GM12878 (cell line): ENCODE measurements around the gene C6orf62. TPM values are rescaled to one million over a fixed set of nuclear protein-coding genes. Genes with fewer than 3 reads are reported as not detected.
A peak's percentile ranks its signal among the peaks of the same experiment; 100 is the strongest.

ENCODE experiments used
- BACH1 ChIP-seq: fragments of 450-650 bp; IDR thresholded peaks from 2 replicates; pipeline ENCODE4 v1.6.1; 2017; ENCODE audit warnings: mild to moderate bottlenecking, borderline replicate concordance
- BCL11A ChIP-seq: IDR thresholded peaks from 2 replicates; pipeline ENCODE4 v1.6.1; 2011; ENCODE audit warnings: low read depth, low read length
- CBX5 ChIP-seq: sonication (generic); IDR thresholded peaks from 2 replicates; pipeline ENCODE4 v1.6.1; 2016; ENCODE audit warnings: low read depth, moderate library complexity, mild to moderate bottlenecking, inconsistent platforms
- CEBPB ChIP-seq, 2 experiments: fragments of 150-350 bp in 1 of 2; IDR thresholded peaks; 2 replicates each; pipeline ENCODE4 v1.6.1; 2012 to 2014; ENCODE audit warnings: low read depth in 2 of 2, low read length in 2 of 2, borderline replicate concordance in 1 of 2, inconsistent platforms in 1 of 2
- CREB1 ChIP-seq: IDR thresholded peaks from 2 replicates; pipeline ENCODE4 v1.6.1; 2012; ENCODE audit warnings: low read depth, mild to moderate bottlenecking, inconsistent platforms
- EED ChIP-seq: sonication (generic); IDR thresholded peaks from 2 replicates; pipeline ENCODE4 v1.6.1; 2016; ENCODE audit warnings: antibody characterized with exemption, low read depth
- ESRRA ChIP-seq: IDR thresholded peaks from 2 replicates; pipeline ENCODE4 v1.6.1; 2012; ENCODE audit warnings: mild to moderate bottlenecking, low read length, improper control_type of control experiment
- HCFC1 ChIP-seq: fragments of 150-350 bp; IDR thresholded peaks from 2 replicates; pipeline ENCODE4 v1.6.1; 2014; ENCODE audit warnings: low read length
- IKZF2 ChIP-seq, 2 experiments: fragments of 450-650 bp; IDR thresholded peaks; 2 replicates each; pipeline ENCODE4 v1.6.1; 2017; ENCODE audit warnings: mild to moderate bottlenecking in 2 of 2, moderate library complexity in 2 of 2
- IRF4 ChIP-seq: IDR thresholded peaks from 2 replicates; pipeline ENCODE4 v1.6.1; 2011; ENCODE audit warnings: low read depth, low read length
- MEF2B ChIP-seq: fragments of 450-650 bp; IDR thresholded peaks from 2 replicates; pipeline ENCODE4 v1.6.1; 2018; ENCODE audit warnings: mild to moderate bottlenecking, moderate library complexity; ENCODE audit not compliant: partially characterized antibody, poor library complexity, severe bottlenecking
- MTA3 ChIP-seq: IDR thresholded peaks from 2 replicates; pipeline ENCODE4 v1.6.1; 2012; ENCODE audit warnings: low read length, inconsistent platforms, borderline replicate concordance
- MYB ChIP-seq: fragments of 150-350 bp; IDR thresholded peaks from 2 replicates; pipeline ENCODE4 v1.6.1; 2014; ENCODE audit warnings: mild to moderate bottlenecking, low read depth, low read length, borderline replicate concordance
- NBN ChIP-seq: fragments of 450-650 bp; IDR thresholded peaks from 2 replicates; pipeline ENCODE4 v1.6.1; 2016
- NFYA ChIP-seq: IDR thresholded peaks from 2 replicates; pipeline ENCODE4 v1.6.1; 2011; ENCODE audit warnings: low read depth, mild to moderate bottlenecking, low read length, improper control_type of control experiment, borderline replicate concordance
- NR2C2 ChIP-seq: IDR thresholded peaks from 2 replicates; pipeline ENCODE4 v1.6.1; 2011; ENCODE audit warnings: borderline replicate concordance, low read depth; ENCODE audit not compliant: control insufficient read depth, insufficient read length
- POLR2A ChIP-seq: IDR thresholded peaks from 2 replicates; pipeline ENCODE4 v1.6.1; 2011; ENCODE audit warnings: low read depth, mild to moderate bottlenecking, low read length
- RFX5 ChIP-seq: IDR thresholded peaks from 2 replicates; pipeline ENCODE4 v1.6.1; 2011; ENCODE audit warnings: low read depth, low read length, improper control_type of control experiment
- SIX5 ChIP-seq: IDR thresholded peaks from 2 replicates; pipeline ENCODE4 v1.6.1; 2011; ENCODE audit warnings: mild to moderate bottlenecking, low read depth, low read length, moderate library complexity; ENCODE audit not compliant: severe bottlenecking
- SUZ12 ChIP-seq: fragments of 200-600 bp; sonication (generic); IDR thresholded peaks from one replicate; pipeline ENCODE4 v1.6.1; 2018; ENCODE audit warnings: antibody characterized with exemption, mild to moderate bottlenecking; ENCODE audit not compliant: unreplicated experiment
- TCF3 ChIP-seq: IDR thresholded peaks from 2 replicates; pipeline ENCODE4 v1.6.1; 2012; ENCODE audit warnings: low read depth, mild to moderate bottlenecking, low read length, borderline replicate concordance; ENCODE audit not compliant: insufficient read depth
- ZZZ3 ChIP-seq: IDR thresholded peaks from 2 replicates; pipeline ENCODE4 v1.6.1; 2011; ENCODE audit warnings: low read depth; ENCODE audit not compliant: control insufficient read depth, insufficient read length
- polyA plus RNA-seq, 11 experiments: library from polyadenylated mRNA; depleted of rRNA in 4 of 11; unstranded in 6 of 11; stranded (reverse) in 5 of 11; fragments of >200 nt; fragmentation: Nextera tagmentation in 4 of 11; fragmentation: Illumina TruSeq in 1 of 11; extraction: Ambion mirVana in 4 of 11; extraction: Trizol in 1 of 11; gene quantifications; 1 replicate in 1 of 11; 2 replicates in 10 of 11; pipeline versions ENCODE4 v1.2.1 to v1.2.3, GENCODE V29; 2011 to 2016; ENCODE audit warnings: inconsistent platforms in 2 of 11, missing spikeins in 2 of 11, low read depth in 1 of 11
- total RNA-seq, 4 experiments: library from RNA; depleted of rRNA in 3 of 4; stranded (reverse); fragments of >200 nt in 3 of 4; fragmentation: Illumina TruSeq in 1 of 4; extraction: Trizol in 1 of 4; gene quantifications; 2 replicates each; pipeline versions ENCODE4 v1.2.1 to v1.2.3, GENCODE V29; 2013 to 2021
- TF ChIP-seq, protein P1 (sequence below): fragments of 450-650 bp; IDR thresholded peaks from 2 replicates; pipeline ENCODE4 v1.6.1; 2016; ENCODE audit warnings: mild to moderate bottlenecking
- TF ChIP-seq, protein P2 (sequence below): fragments of 450-650 bp; IDR thresholded peaks from 2 replicates; pipeline ENCODE4 v1.6.1; 2017; ENCODE audit warnings: antibody characterized with exemption, mild to moderate bottlenecking, moderate library complexity
- TF ChIP-seq, protein P3 (sequence below): IDR thresholded peaks from 2 replicates; pipeline ENCODE4 v1.6.1; 2011; ENCODE audit warnings: low read depth, mild to moderate bottlenecking, low read length, moderate library complexity, borderline replicate concordance; ENCODE audit errors: extremely low read depth
- TF ChIP-seq, protein P4 (sequence below): fragments of 450-650 bp; IDR thresholded peaks from 2 replicates; pipeline ENCODE4 v1.6.1; 2016; ENCODE audit warnings: mild to moderate bottlenecking

The C6orf62 gene
- total and polyA plus RNA-seq, 10 of the 15 experiments (the other 5 are each of a cell fraction or from before 2014, with no cell fraction given): 55.6 to 565 (median 126) TPM

DNA sequence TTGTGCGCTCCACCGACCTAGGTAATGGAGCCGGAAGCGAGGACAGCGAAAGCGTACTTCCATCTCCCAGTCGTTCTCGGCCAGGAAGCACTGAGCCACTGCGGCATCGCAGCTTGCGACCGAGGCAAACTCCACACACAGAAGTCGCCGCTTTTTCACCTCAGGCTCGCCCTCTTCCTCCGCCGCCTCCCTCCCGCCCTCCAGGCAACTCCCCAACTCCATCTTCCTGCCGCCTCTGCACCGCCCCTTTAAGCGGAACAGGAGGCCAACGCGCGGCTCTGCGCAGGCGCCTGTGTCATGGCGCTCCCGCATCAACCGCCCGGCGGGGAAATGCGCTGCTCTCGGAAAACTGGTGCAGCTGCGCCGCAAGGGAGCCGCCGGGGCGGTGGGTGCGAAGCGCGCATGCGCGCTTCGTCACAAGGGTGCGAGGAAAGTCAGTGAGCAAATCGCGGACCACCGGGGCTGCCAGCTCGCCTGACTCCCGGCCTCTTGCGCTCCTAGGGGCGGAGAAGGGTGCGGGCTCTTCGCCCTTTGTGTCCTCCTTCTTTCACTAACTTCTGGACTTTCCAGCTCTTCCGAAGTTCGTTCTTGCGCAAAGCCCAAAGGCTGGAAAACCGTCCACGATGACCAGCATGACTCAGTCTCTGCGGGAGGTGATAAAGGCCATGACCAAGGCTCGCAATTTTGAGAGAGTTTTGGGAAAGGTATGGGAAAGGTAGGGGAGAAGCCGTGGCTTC, 52.1 kb downstream of the C6orf62 start, which contains the start of the genes ACOT13 and TDP2 (continued):
- TF ChIP-seq, protein P1, sequence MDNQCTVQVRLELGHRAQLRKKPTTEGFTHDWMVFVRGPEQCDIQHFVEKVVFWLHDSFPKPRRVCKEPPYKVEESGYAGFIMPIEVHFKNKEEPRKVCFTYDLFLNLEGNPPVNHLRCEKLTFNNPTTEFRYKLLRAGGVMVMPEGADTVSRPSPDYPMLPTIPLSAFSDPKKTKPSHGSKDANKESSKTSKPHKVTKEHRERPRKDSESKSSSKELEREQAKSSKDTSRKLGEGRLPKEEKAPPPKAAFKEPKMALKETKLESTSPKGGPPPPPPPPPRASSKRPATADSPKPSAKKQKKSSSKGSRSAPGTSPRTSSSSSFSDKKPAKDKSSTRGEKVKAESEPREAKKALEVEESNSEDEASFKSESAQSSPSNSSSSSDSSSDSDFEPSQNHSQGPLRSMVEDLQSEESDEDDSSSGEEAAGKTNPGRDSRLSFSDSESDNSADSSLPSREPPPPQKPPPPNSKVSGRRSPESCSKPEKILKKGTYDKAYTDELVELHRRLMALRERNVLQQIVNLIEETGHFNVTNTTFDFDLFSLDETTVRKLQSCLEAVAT: peak; percentile 79
- TF ChIP-seq, protein P2, sequence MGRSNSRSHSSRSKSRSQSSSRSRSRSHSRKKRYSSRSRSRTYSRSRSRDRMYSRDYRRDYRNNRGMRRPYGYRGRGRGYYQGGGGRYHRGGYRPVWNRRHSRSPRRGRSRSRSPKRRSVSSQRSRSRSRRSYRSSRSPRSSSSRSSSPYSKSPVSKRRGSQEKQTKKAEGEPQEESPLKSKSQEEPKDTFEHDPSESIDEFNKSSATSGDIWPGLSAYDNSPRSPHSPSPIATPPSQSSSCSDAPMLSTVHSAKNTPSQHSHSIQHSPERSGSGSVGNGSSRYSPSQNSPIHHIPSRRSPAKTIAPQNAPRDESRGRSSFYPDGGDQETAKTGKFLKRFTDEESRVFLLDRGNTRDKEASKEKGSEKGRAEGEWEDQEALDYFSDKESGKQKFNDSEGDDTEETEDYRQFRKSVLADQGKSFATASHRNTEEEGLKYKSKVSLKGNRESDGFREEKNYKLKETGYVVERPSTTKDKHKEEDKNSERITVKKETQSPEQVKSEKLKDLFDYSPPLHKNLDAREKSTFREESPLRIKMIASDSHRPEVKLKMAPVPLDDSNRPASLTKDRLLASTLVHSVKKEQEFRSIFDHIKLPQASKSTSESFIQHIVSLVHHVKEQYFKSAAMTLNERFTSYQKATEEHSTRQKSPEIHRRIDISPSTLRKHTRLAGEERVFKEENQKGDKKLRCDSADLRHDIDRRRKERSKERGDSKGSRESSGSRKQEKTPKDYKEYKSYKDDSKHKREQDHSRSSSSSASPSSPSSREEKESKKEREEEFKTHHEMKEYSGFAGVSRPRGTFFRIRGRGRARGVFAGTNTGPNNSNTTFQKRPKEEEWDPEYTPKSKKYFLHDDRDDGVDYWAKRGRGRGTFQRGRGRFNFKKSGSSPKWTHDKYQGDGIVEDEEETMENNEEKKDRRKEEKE: no peak
- 0 out of 2 replicates have a peak, but pooled peaks have one; percentile 3 for TF ChIP-seq IRF4
- no peak for TF ChIP-seq SUZ12
- TF ChIP-seq MYB: no peak
- TF ChIP-seq HCFC1: peak; percentile 78
- TF ChIP-seq, protein P3, sequence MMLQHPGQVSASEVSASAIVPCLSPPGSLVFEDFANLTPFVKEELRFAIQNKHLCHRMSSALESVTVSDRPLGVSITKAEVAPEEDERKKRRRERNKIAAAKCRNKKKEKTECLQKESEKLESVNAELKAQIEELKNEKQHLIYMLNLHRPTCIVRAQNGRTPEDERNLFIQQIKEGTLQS: no peak
- no peak for TF ChIP-seq BCL11A
- TF ChIP-seq POLR2A: peak; percentile 90
- TF ChIP-seq IKZF2 (IDR thresholded peaks at IDR 0.05): peak; percentile 61 to 71; a peak in 3 of 4 replicates
- TF ChIP-seq ESRRA: 0 out of 2 replicates have a peak, but pooled peaks have one; percentile 64
- TF ChIP-seq CEBPB (IDR thresholded peaks at IDR 0.05; ENCODE audit: borderline replicate concordance in 1 of 2, low read depth in 2 of 2, low read length in 2 of 2): 0 out of 4 replicates have a peak, but pooled peaks of 1 of the 2 experiments have one; percentile 1
- TF ChIP-seq CREB1: peak; percentile 64; the same call in 1 of the 2 replicates
- peak; percentile 28; the same call in 1 of the 2 replicates for TF ChIP-seq EED
- TF ChIP-seq MTA3: no peak
- TF ChIP-seq, protein P4, sequence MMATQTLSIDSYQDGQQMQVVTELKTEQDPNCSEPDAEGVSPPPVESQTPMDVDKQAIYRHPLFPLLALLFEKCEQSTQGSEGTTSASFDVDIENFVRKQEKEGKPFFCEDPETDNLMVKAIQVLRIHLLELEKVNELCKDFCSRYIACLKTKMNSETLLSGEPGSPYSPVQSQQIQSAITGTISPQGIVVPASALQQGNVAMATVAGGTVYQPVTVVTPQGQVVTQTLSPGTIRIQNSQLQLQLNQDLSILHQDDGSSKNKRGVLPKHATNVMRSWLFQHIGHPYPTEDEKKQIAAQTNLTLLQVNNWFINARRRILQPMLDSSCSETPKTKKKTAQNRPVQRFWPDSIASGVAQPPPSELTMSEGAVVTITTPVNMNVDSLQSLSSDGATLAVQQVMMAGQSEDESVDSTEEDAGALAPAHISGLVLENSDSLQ: peak; percentile 27; the same call in 1 of the 2 replicates
- TF ChIP-seq SIX5: peak; percentile 46
- peak; percentile 82 for TF ChIP-seq CBX5
- 0 out of 2 replicates have a peak, but pooled peaks have one; percentile 46 for TF ChIP-seq TCF3
- TF ChIP-seq ZZZ3: no peak
- no peak for TF ChIP-seq NR2C2
- TF ChIP-seq RFX5: peak; percentile 40; the same call in 1 of the 2 replicates
- no peak for TF ChIP-seq NFYA
- no peak for TF ChIP-seq MEF2B
- 0 out of 2 replicates have a peak, but pooled peaks have one; percentile 43 for TF ChIP-seq BACH1
- TF ChIP-seq NBN: peak; percentile 80
